ENCODE results near the gene FEN1. TPM values are rescaled to one million over a fixed set of nuclear protein-coding genes. Genes with fewer than 3 reads are reported as not detected.

Gene FEN1
- total RNA-seq, 1 donor from 2014 or later = 5.4 TPM

DNA sequence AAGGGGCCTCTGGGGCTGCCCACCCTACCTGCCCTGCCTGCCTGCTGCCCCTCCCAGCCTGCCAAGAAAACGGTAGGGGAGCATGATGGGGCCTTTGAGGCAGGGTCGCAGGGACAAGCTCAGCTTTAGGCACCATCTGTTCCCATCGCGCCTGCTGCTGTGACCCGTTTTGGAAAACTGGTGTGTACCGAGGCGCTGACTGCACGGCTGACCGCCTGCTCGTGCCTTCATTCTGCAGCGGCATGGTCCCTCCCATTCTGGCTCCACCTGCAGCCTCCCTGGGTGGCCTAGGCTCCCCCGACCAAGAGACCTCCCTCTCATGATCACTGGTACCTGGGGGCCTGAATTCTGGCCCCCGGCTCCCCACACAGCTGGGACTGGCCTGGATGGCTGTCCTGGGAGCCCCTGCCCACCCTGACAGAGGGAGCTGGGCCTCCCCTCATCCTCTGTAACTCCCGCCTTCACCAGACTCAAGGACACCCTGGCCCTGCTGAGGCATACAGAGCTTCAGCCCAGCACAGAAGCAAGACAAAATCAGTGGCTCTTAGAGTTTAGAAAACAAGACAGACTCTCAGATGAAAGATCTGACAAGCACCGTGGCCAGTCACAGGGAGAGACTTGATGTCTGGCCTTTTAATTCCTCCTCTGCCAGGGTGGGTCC lies 46.8 kb upstream of the FEN1 start:
- Histone ChIP-seq H3K9me3 (no peaks in the 10 kb centered on the region), H3K4me1 (peaks cover 7% of the 10 kb centered on the region), H3K4me3 (no peak overlapping the region), H3K36me3 (peaks cover 4% of the 10 kb centered on the region), H3K27ac (no peak overlapping the region), H3K27me3 (ENCODE audit: low read depth) (peaks cover 8% of the 10 kb centered on the region)
- TF ChIP-seq, protein P1, sequence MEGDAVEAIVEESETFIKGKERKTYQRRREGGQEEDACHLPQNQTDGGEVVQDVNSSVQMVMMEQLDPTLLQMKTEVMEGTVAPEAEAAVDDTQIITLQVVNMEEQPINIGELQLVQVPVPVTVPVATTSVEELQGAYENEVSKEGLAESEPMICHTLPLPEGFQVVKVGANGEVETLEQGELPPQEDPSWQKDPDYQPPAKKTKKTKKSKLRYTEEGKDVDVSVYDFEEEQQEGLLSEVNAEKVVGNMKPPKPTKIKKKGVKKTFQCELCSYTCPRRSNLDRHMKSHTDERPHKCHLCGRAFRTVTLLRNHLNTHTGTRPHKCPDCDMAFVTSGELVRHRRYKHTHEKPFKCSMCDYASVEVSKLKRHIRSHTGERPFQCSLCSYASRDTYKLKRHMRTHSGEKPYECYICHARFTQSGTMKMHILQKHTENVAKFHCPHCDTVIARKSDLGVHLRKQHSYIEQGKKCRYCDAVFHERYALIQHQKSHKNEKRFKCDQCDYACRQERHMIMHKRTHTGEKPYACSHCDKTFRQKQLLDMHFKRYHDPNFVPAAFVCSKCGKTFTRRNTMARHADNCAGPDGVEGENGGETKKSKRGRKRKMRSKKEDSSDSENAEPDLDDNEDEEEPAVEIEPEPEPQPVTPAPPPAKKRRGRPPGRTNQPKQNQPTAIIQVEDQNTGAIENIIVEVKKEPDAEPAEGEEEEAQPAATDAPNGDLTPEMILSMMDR (IDR thresholded peaks at IDR 0.05) = no peak
- intact Hi-C loops (cut with DNase I) = no loop called here
- DNase-seq = no peak
- ATAC-seq = no peak

DNA sequence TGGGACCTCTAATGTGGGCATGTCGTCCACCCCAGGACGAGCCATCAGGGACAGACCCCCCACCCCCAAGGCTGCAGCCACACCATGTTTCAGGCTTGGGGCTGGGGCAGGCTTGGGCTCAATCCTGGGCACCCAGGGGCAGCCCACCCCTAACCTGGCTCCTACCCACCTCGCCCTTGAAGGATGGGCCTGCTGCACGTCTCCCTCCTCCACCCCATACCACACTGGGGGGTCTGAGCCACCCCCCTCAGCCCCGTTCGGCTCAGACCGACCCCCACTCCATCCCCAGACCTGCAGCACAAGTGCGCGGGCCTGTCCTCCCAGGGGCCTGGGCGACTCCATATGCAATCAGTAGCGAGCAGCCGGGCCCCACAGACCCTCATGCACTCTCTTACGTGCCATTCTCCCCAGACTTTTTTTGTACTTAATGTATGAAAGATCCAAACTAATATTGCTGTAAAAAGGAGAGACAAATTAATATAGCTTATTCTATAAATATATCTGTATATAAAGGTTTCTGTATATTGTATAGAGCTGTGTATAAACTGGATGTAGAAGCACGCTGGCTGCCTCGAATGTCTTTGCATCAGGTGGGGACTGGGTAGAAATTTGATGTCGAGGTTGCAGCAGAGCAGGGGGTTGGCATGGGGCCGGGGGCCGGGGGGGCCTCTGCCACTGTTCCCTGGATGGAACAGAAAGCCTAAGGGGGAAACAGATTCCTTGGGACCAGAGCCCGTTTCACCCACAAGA lies 46.1 kb upstream of the FEN1 start:
- no peak overlapping the region for H3K27ac ChIP-seq
- intact Hi-C loops (cut with DNase I) = no loop called here
- DNase-seq = no peak

DNA sequence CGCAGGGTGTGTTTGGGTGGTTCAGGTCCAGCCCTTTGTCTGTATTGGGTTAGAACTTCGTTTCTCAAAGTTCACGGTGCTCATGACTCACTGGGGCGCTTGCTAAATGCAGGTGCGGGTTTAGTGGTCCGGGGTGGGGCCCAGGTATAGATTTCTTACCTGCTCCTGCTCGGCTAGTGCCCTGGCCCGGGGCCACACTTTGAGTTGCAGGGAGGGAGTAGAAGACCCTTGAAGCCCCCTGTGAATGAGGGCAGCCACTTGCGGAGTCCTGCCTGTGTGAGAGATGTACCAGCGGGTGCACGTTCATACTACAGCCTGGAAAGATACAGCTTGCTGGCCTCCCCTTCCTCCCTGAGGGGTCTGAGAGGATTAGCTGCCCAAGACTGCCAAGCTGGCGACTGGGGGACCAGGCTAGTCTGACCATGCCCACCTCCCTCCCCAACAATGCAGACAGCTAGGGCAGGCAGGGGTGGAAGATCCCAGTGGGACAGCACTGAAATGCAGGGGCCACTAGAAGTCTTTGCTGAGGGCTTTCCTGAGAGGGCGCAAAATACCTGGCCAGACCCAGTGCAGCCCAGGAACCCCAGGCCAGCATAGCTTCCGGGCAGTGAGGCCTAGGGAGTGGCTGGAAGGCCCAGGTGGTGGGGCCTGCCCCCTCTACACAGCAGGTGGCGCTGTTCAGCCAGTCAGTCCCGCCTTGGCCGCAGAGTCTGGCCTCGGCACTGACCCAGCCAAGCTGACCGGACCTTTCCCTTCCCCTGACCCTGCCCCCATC lies 45.3 kb upstream of the FEN1 start:
- Histone ChIP-seq H3K27ac (no peak overlapping the region), H3K4me1 (peaks cover 7% of the 10 kb centered on the region), H3K9me3 (no peaks in the 10 kb centered on the region), H3K36me3 (peaks cover 4% of the 10 kb centered on the region), H3K27me3 (ENCODE audit: low read depth) (peaks cover 21% of the 10 kb centered on the region), H3K4me3 (no peak overlapping the region)
- TF ChIP-seq, protein P1 (IDR thresholded peaks at IDR 0.05) = peak; percentile 85
- intact Hi-C loops (cut with DNase I) = no loop called here
- DNase-seq (peak; percentile 84), ATAC-seq (peak; percentile 90 to 91)

More for the DNA sequence above, 46.1 kb upstream of the FEN1 start:
- Histone ChIP-seq H3K27me3 (ENCODE audit: low read depth) (peaks cover 15% of the 10 kb centered on the region), H3K36me3 (peaks cover 4% of the 10 kb centered on the region), H3K9me3 (no peaks in the 10 kb centered on the region), H3K4me3 (no peak overlapping the region), H3K4me1 (peaks cover 7% of the 10 kb centered on the region)
- no peak for ATAC-seq
- TF ChIP-seq, protein P1 (IDR thresholded peaks at IDR 0.05) = no peak

DNA sequence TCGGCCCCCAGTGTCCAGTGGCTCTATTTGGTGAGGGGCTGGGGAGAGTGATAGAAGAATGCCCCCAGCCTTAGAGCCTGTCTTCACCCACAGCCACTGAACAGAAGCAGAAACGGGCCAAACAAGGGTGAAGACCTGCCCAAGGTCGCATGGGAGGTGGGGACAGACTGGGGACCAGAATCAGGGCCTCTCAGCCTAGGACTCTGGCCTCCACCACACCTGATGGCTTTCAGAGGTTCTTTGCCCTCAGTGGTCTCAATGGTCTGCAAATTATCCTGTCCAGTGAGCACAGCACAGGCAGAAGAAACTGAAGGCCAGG lies 44.8 kb upstream of the FEN1 start:
- TF ChIP-seq, protein P1 (IDR thresholded peaks at IDR 0.05) = peak; percentile 4
- ATAC-seq (no peak), DNase-seq (no peak)
- Histone ChIP-seq H3K4me3 (no peak overlapping the region), H3K4me1 (peaks cover 7% of the 10 kb centered on the region), H3K9me3 (no peaks in the 10 kb centered on the region), H3K27me3 (ENCODE audit: low read depth) (peaks cover 25% of the 10 kb centered on the region), H3K36me3 (peaks cover 4% of the 10 kb centered on the region), H3K27ac (no peak overlapping the region)
- intact Hi-C loops (cut with DNase I) = no loop called here

DNA sequence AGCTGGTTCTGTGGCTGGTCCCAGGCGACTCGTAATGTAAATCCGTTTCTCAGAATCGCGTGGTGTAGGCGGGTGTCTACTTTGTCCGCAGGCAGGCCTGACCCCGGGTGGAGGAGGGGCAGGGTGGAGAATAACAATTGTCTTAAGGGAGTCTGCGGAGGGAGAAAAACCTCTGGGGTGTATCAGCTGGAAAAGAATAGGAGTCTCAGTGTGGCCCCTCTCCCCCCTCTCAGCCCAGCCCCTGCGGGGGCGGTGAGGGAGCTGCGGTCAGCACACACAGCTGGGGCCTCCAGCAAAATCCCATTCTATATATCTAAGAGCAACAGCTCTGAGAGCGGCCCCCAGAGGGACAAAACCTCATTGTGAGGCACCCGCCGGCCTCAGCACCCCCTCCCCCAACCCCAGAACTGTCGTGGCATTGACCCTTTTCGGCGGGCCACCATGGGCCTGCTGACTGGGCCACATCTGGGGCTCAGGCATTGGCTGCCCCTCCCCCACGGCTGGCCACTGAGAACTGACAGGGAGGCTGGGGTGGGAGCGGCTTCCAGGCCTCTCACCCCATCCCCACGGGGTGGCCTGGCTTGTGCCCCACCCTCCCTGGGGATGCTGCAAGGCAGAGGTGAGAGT lies 43.0 kb upstream of the FEN1 start:
- H3K27ac ChIP-seq = no peak overlapping the region
- no peaks in the 10 kb centered on the region for H3K36me3 ChIP-seq
- no peaks in the 10 kb centered on the region for H3K9me3 ChIP-seq
- H3K27me3 ChIP-seq (ENCODE audit: low read depth) = peaks cover 29% of the 10 kb centered on the region
- H3K4me3 ChIP-seq = no peak overlapping the region
- no peak for DNase-seq
- H3K4me1 ChIP-seq = peaks cover 7% of the 10 kb centered on the region
- ATAC-seq = no peak
- TF ChIP-seq, protein P1 (IDR thresholded peaks at IDR 0.05) = no peak
- intact Hi-C loops (cut with DNase I) = no loop called here

Data from lower lobe of right lung (tissue), 2 donors.